ENCODE data around the gene KCNK18. TPM values are rescaled to one million over a fixed set of nuclear protein-coding genes. Genes with fewer than 3 reads are reported as not detected.

The KCNK18 gene
- total and polyA plus RNA-seq, 10 of the 15 experiments (the other 5 are each of a cell fraction or from before 2014, with no cell fraction given), result not detected

DNA sequence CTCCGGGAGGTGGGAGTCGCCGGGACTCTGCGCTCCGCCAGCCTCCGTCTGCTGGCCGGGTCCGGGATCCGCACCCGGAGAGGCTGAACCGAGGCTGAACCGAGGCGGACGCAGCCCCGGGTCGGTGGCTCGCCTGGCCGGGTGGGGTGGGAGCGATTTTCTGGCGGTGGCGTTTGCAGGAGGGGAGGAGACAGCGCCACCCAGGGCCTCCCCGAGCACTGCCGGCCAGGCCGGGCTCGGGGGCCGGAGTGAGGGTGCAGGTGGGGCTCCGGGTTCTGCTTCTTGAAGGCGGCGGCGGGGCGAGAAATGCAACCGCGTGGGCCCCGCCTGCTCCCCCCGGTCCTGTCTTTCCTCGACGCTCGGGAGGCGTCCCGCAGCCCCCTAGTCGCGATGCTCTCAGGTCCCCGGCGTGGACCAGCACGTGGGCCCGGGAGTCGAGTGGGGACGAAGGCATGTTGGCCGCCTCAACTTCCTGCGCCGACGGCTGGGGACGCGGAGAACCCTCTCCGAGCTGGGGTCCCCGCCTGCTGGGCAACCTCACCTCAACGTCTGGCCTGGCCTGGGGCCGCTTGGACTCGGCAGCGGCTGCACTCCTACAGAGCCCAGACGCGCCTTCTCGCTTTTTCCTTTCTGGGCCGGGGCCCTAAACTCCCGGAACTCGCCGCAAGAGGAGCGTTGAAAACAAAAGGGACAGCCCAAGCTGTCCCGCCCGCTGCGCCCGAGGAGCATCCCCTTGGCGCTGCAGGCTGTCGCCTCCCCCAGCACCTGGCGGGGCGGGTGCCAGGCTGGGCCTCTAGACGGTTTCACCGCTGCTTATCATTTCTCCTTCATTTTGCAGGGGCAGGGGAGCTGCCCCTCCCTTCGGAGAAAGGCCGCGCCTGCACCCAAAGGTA, 34.0 kb upstream of the KCNK18 start:
- H2AFZ ChIP-seq (ENCODE audit: control insufficient read depth, low read depth, low read length), result no peak overlapping the region
- no peaks in the 10 kb centered on the region for H4K20me1 ChIP-seq (ENCODE audit: control insufficient read depth, insufficient read depth)
- CTCF ChIA-PET, result interaction anchor here (1.1 to 1.8 kb wide), 2 partner anchors 12 to 375 kb away, joined by 4 to 8 read pairs; no protein-coding TSS in a partner anchor
- H3K9ac ChIP-seq (ENCODE audit: control insufficient read depth, insufficient read depth, low read length), result no peak overlapping the region
- TF ChIP-seq KDM1A (IDR thresholded peaks at IDR 0.05; ENCODE audit: borderline replicate concordance) (no peak), SUZ12 (IDR thresholded peaks at IDR 0.05; ENCODE audit: unreplicated experiment) (peak; percentile 38), ZNF207 (IDR thresholded peaks at IDR 0.05; ENCODE audit: borderline replicate concordance) (no peak), MYB (IDR thresholded peaks at IDR 0.05; ENCODE audit: borderline replicate concordance, low read depth, low read length) (no peak)
- peaks cover 23 to 36% of the 10 kb centered on the region in 2 experiments for H3K27me3 ChIP-seq (replicated peaks in 1 of 2; ENCODE audit: control insufficient read depth in 2 of 2, insufficient read depth in 2 of 2, low read length in 1 of 2)
- no peaks in the 10 kb centered on the region for H3K36me3 ChIP-seq (ENCODE audit: control insufficient read depth in 2 of 2, insufficient read depth in 2 of 2, low read length in 1 of 2)
- 38% methylated on average over 42 of the region's 82 CpGs for WGBS (ENCODE audit: insufficient coverage, insufficient replicate concordance, low lambda C conversion rate, missing lambda C conversion rate)
- SMC1A ChIA-PET (ENCODE audit: uncharacterized antibody, unreplicated experiment), result interaction anchor here (0.6 to 0.8 kb wide), 2 partner anchors 366 to 751 kb away, joined by 3 to 4 read pairs; no protein-coding TSS in a partner anchor
- H3K9me3 ChIP-seq (replicated peaks; ENCODE audit: control insufficient read depth, insufficient read depth, low read length), result no peaks in the 10 kb centered on the region
- no peaks in the 10 kb centered on the region for H3K4me1 ChIP-seq (ENCODE audit: control insufficient read depth, insufficient read depth, low read length)
- H3K4me3 ChIP-seq, result no peak overlapping the region
- RAD21 ChIA-PET (ENCODE audit: unreplicated experiment), result no interaction called here
- FAIRE-seq (no peak), DNase-seq (ENCODE audit: low read depth, low spot score) (no peak), ATAC-seq (no peak; the same call in 1 of the 3 replicates)
- H3K27ac ChIP-seq (ENCODE audit: control insufficient read depth, insufficient read depth), result no peak overlapping the region
- no peaks in the 10 kb centered on the region for H3K79me2 ChIP-seq (ENCODE audit: control insufficient read depth, insufficient read depth, low read length)
- POLR2A ChIA-PET, result interaction anchor here (0.6 kb wide), 1 partner anchor 18 kb away, joined by 3 read pairs; no protein-coding TSS in a partner anchor
- BruUV-seq (replicated peaks), result no TSS peak
- in situ Hi-C loops (cut with MboI), result no loop called here
- intact Hi-C loops (cut with micrococcal nuclease; ENCODE audit: unreplicated experiment), result no loop called here
- no peak overlapping the region for H3K4me2 ChIP-seq (ENCODE audit: control insufficient read depth, insufficient read depth)

DNA sequence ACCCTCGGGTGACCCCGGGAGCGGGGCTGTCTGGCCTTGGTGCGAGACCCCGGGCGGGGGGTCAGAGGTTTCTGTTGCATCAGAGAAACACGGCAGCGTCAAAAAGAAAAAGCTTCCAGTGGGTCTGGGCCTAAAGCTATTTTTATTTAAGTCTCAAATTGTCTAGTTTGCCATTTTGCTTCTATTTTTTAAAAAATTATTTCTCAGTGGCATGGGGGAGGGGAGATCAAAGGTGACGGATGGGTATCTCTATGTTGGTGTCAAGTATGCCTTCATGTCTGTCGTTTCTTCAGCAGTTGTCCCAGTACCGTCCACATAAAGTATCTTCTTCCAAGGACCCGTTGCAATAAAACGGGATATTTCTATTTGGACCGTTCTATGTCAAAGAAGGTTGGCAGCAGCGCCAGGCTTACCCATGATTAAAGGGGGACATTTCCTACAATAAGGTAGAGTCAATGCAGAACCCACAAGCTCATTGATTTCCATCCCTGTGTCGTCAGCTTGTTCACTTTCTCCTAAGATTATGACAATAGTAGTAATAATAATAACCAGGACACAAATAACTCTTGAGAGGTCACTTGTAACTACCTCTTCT, 33.2 kb upstream of the KCNK18 start:
- in situ Hi-C loops (cut with MboI), result no loop called here
- intact Hi-C loops (cut with micrococcal nuclease; ENCODE audit: unreplicated experiment), result no loop called here
- no peak overlapping the region for H3K9ac ChIP-seq (ENCODE audit: control insufficient read depth, insufficient read depth, low read length)
- FAIRE-seq, result no peak
- H3K27ac ChIP-seq (ENCODE audit: control insufficient read depth, insufficient read depth), result no peak overlapping the region
- BruUV-seq (replicated peaks), result no TSS peak
- ChIA-PET CTCF (interaction anchor here (0.7 to 1.8 kb wide), 3 partner anchors 11 to 366 kb away, joined by 3 to 8 read pairs (median 3); no protein-coding TSS in a partner anchor), RAD21 (ENCODE audit: unreplicated experiment) (no interaction called here), POLR2A (no interaction called here), SMC1A (ENCODE audit: uncharacterized antibody, unreplicated experiment) (interaction anchor here (0.6 to 0.8 kb wide), 2 partner anchors 367 to 752 kb away, joined by 3 to 4 read pairs; no protein-coding TSS in a partner anchor)
- H3K36me3 ChIP-seq (ENCODE audit: control insufficient read depth in 2 of 2, insufficient read depth in 2 of 2, low read length in 1 of 2), result no peaks in the 10 kb centered on the region
- whole genome bisulfite sequencing (ENCODE audit: insufficient coverage, insufficient replicate concordance, low lambda C conversion rate, missing lambda C conversion rate), result 2% methylated on average over 16 of the region's 16 CpGs
- H3K4me3 ChIP-seq, result no peak overlapping the region
- no peak overlapping the region for H3K4me2 ChIP-seq (ENCODE audit: control insufficient read depth, insufficient read depth)
- no peak for ATAC-seq
- TF ChIP-seq JUND (IDR thresholded peaks at IDR 0.05; ENCODE audit: low read depth, low read length) (no peak), RUNX3 (IDR thresholded peaks at IDR 0.05; ENCODE audit: low read length) (no peak)
- TF ChIP-seq, protein P1, sequence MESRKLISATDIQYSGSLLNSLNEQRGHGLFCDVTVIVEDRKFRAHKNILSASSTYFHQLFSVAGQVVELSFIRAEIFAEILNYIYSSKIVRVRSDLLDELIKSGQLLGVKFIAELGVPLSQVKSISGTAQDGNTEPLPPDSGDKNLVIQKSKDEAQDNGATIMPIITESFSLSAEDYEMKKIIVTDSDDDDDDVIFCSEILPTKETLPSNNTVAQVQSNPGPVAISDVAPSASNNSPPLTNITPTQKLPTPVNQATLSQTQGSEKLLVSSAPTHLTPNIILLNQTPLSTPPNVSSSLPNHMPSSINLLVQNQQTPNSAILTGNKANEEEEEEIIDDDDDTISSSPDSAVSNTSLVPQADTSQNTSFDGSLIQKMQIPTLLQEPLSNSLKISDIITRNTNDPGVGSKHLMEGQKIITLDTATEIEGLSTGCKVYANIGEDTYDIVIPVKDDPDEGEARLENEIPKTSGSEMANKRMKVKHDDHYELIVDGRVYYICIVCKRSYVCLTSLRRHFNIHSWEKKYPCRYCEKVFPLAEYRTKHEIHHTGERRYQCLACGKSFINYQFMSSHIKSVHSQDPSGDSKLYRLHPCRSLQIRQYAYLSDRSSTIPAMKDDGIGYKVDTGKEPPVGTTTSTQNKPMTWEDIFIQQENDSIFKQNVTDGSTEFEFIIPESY (IDR thresholded peaks at IDR 0.05), result no peak
- TF ChIP-seq, protein P2, sequence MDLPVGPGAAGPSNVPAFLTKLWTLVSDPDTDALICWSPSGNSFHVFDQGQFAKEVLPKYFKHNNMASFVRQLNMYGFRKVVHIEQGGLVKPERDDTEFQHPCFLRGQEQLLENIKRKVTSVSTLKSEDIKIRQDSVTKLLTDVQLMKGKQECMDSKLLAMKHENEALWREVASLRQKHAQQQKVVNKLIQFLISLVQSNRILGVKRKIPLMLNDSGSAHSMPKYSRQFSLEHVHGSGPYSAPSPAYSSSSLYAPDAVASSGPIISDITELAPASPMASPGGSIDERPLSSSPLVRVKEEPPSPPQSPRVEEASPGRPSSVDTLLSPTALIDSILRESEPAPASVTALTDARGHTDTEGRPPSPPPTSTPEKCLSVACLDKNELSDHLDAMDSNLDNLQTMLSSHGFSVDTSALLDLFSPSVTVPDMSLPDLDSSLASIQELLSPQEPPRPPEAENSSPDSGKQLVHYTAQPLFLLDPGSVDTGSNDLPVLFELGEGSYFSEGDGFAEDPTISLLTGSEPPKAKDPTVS (IDR thresholded peaks at IDR 0.05; ENCODE audit: low read depth, low read length), result no peak
- no peak for DNase-seq (ENCODE audit: low read depth, low spot score)
- no peak overlapping the region for H2AFZ ChIP-seq (ENCODE audit: control insufficient read depth, low read depth, low read length)
- H4K20me1 ChIP-seq (ENCODE audit: control insufficient read depth, insufficient read depth), result no peaks in the 10 kb centered on the region
- no peaks in the 10 kb centered on the region for H3K9me3 ChIP-seq (replicated peaks; ENCODE audit: control insufficient read depth, insufficient read depth, low read length)
- H3K79me2 ChIP-seq (ENCODE audit: control insufficient read depth, insufficient read depth, low read length), result no peaks in the 10 kb centered on the region
- H3K27me3 ChIP-seq (replicated peaks in 1 of 2; ENCODE audit: control insufficient read depth in 2 of 2, insufficient read depth in 2 of 2, low read length in 1 of 2), result peaks cover 23 to 36% of the 10 kb centered on the region in 2 experiments
- H3K4me1 ChIP-seq (ENCODE audit: control insufficient read depth, insufficient read depth, low read length), result no peaks in the 10 kb centered on the region

Measured in GM12878 (cell line).